Stimulated activated CD8-positive, alpha-beta memory T cell treated with anti-CD3 and anti-CD28 coated beads, Interleukin-12 subunit alpha, Interleukin-12 subunit beta, amount 100 ng/mL, for 1 hour (primary cell): ENCODE measurements around the gene OBP2B.

Experiments used
- DNase-seq: peaks from one replicate; pipeline ENCODE4 v3.0.0-alpha.2; 2020; ENCODE audit warnings: low read depth

Gene OBP2B

GRCh38 chr9:133167096-133167730 lies 41.8 kb downstream of the OBP2B start:
- DNase-seq, result no peak

GRCh38 chr9:133166392-133166791 lies 42.7 kb downstream of the OBP2B start:
- no peak for DNase-seq

GRCh38 chr9:133165452-133165730 lies 43.7 kb downstream of the OBP2B start:
- no peak for DNase-seq

GRCh38 chr9:133164191-133164590 lies 44.9 kb downstream of the OBP2B start:
- no peak for DNase-seq

GRCh38 chr9:133163504-133164172 lies 45.4 kb downstream of the OBP2B start, which contains the start of gene GBGT1:
Gene GBGT1 (minus strand): TSS chr9:133163914. CDS start chr9:133162412, 1,502 bp downstream.
- DNase-seq, result no peak

- DNase-seq, result no peak
Measured at GRCh38 chr9:133162861-133163503, 46.1 kb downstream of the OBP2B start.

GRCh38 chr9:133161547-133161950 lies 47.5 kb downstream of the OBP2B start:
- DNase-seq, result no peak

GRCh38 chr9:133160742-133161546 lies 48.1 kb downstream of the OBP2B start:
- no peak for DNase-seq

- no peak for DNase-seq
Measured at GRCh38 chr9:133158695-133159094, 50.4 kb downstream of the OBP2B start.
